ENCODE measurements around the gene PSMB2. TPM values are rescaled to one million over a fixed set of nuclear protein-coding genes. Genes with fewer than 3 reads are reported as not detected.

PSMB2 gene
- total RNA-seq, 1 donor from 2014 or later = 133 TPM

GRCh38 chr1:35568975-35569395 lies 72.3 kb downstream of the PSMB2 start:
- intact Hi-C loops (cut with micrococcal nuclease) = loop anchor here (1.0 kb wide), 3 partner anchors 146 to 205 kb away; no protein-coding TSS in a partner anchor
- peaks cover 21% of the 10 kb centered on the region for H3K27me3 Mint-ChIP-seq
- H3K27ac Mint-ChIP-seq = no peak overlapping the region
- H3K36me3 Mint-ChIP-seq (ENCODE audit: low read depth) = peaks cover 11% of the 10 kb centered on the region
- no peak overlapping the region for H3K4me3 Mint-ChIP-seq
- peak; percentile 90 for DNase-seq
- H3K9me3 Mint-ChIP-seq = no peaks in the 10 kb centered on the region
- H3K4me1 Mint-ChIP-seq = peaks cover 8% of the 10 kb centered on the region

DNA sequence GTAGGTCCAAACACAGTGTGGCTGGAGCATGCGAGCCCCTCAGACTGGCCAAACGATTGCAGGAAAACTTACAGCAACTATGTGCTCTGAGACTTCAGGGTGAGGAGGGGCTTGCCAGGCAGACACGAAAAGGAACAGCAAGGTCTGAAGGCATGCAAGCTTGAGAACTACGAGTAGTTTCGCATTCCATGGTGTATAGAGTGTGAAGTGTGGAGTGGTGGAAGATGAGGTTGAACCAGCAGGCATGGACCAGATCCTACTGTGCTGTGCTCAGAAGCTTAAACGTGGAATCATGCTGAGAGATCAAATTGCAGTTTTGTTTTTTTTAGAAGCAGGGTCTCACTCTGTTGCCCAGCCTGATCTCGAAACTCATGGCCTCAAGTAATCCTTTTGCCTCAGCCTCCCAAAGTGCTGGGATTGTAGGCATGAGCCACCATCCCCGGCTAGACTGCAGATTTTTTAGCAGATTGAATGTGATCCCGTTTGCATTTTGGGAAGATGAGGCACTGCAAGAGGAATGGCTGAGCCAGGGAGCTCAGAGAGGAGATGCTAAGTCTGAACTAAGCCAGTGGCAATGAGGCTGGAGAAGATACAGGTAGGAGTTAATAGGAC lies 73.3 kb downstream of the PSMB2 start:
- Mint-ChIP-seq H3K4me1 (peaks cover 9% of the 10 kb centered on the region), H3K27me3 (peaks cover 21% of the 10 kb centered on the region), H3K4me3 (no peak overlapping the region), H3K36me3 (ENCODE audit: low read depth) (peaks cover 13% of the 10 kb centered on the region), H3K9me3 (no peaks in the 10 kb centered on the region), H3K27ac (no peak overlapping the region)
- intact Hi-C loops (cut with micrococcal nuclease) = no loop called here
- no peak for DNase-seq

GRCh38 chr1:35565742-35566133 lies 75.6 kb downstream of the PSMB2 start:
- Mint-ChIP-seq H3K4me3 (no peak overlapping the region), H3K27ac (no peak overlapping the region), H3K27me3 (peaks cover 4% of the 10 kb centered on the region), H3K9me3 (no peaks in the 10 kb centered on the region), H3K4me1 (peaks cover 21% of the 10 kb centered on the region), H3K36me3 (ENCODE audit: low read depth) (peaks cover 22% of the 10 kb centered on the region)
- intact Hi-C loops (cut with micrococcal nuclease) = no loop called here
- DNase-seq = no peak

DNA sequence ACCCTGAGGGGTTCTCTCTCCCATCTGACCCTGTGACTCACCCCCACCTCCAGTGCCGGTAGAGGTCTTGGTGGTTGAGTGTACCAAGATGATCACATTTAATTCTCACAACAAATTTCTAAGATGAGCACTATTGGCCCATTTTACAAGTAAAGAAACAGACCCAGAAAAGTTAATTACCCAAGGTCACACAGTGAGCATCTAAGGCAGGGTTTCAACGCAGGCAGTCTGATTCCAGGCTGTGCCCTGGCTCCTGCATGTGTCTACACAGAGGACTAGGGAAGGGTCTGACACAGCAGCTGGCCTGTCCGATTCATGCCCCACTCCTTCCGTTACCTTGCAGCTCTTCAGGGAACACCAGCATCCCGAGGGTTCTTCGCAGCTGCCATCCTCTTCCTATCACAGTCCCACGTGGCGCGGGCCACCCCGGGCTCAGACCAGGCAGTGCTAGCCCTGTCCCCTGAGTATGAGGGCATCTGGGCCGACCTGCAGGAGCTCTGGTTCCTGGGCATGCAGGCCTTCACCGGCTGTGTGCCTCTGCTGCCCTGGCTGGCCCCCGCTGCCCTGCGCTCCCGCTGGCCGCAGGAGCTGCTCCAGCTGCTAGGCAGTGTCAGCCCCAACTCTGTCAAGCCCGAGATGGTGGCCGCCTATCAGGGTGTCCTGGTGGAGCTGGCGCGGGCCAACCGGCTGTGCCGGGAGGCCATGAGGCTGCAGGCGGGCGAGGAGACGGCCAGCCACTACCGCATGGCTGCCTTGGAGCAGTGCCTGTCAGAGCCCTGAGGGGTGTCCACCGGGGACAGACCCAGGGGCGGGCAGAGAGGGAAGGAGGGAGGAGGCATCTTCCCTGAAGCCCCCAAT lies 76.2 kb downstream of the PSMB2 start:
- DNase-seq = no peak
- H3K27ac Mint-ChIP-seq = peak overlapping the region; percentile 48
- peaks cover 22% of the 10 kb centered on the region for H3K36me3 Mint-ChIP-seq (ENCODE audit: low read depth)

GRCh38 chr1:35564037-35564883 lies 77.1 kb downstream of the PSMB2 start:
- H3K4me1 Mint-ChIP-seq = peaks cover 27% of the 10 kb centered on the region
- intact Hi-C loops (cut with micrococcal nuclease) = loop anchor here (1.0 kb wide), 1 partner anchor 113 kb away; no protein-coding TSS in a partner anchor
- DNase-seq = peak; percentile 94
- H3K4me3 Mint-ChIP-seq = no peak overlapping the region
- H3K9me3 Mint-ChIP-seq = no peaks in the 10 kb centered on the region
- H3K27ac Mint-ChIP-seq = peak overlapping the region; percentile 48
- no peaks in the 10 kb centered on the region for H3K27me3 Mint-ChIP-seq
- H3K36me3 Mint-ChIP-seq (ENCODE audit: low read depth) = peaks cover 25% of the 10 kb centered on the region

More for the DNA sequence above, 76.2 kb downstream of the PSMB2 start:
- H3K4me3 Mint-ChIP-seq = no peak overlapping the region
- H3K4me1 Mint-ChIP-seq = peaks cover 21% of the 10 kb centered on the region
- no peaks in the 10 kb centered on the region for H3K9me3 Mint-ChIP-seq
- H3K27me3 Mint-ChIP-seq = no peaks in the 10 kb centered on the region
- intact Hi-C loops (cut with micrococcal nuclease) = loop anchor here (1.0 kb wide), 1 partner anchor 114 kb away; no protein-coding TSS in a partner anchor

DNA sequence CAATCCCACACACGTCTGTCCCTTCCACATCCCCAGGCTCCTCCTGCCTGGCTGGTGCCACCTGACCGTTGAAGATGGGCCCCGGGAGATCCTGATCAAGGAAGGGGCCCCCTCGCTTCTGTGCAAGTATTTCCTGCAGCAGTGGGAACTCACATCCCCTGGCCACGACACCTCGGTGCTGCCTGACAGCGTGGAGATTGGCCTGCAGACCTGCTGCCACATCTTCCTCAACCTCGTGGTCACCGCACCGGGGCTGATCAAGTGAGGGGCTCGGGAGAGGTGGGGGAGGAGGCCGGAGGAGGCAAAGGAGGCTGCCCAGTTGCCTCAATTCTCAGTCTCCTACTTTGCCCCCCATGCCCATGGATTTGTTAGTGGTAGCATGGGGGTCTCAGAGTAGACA lies 78.2 kb downstream of the PSMB2 start:
- H3K36me3 Mint-ChIP-seq (ENCODE audit: low read depth) = peaks cover 25% of the 10 kb centered on the region
- no peaks in the 10 kb centered on the region for H3K27me3 Mint-ChIP-seq
- no peak overlapping the region for H3K27ac Mint-ChIP-seq
- intact Hi-C loops (cut with micrococcal nuclease) = no loop called here
- peaks cover 33% of the 10 kb centered on the region for H3K4me1 Mint-ChIP-seq
- DNase-seq = no peak
- H3K4me3 Mint-ChIP-seq = no peak overlapping the region
- no peaks in the 10 kb centered on the region for H3K9me3 Mint-ChIP-seq

GRCh38 chr1:35561972-35562680 lies 79.2 kb downstream of the PSMB2 start:
- intact Hi-C loops (cut with micrococcal nuclease) = no loop called here
- Mint-ChIP-seq H3K9me3 (no peaks in the 10 kb centered on the region), H3K4me1 (peaks cover 36% of the 10 kb centered on the region), H3K4me3 (no peak overlapping the region), H3K27ac (no peak overlapping the region), H3K36me3 (ENCODE audit: low read depth) (peaks cover 25% of the 10 kb centered on the region), H3K27me3 (no peaks in the 10 kb centered on the region)
- DNase-seq = no peak

DNA sequence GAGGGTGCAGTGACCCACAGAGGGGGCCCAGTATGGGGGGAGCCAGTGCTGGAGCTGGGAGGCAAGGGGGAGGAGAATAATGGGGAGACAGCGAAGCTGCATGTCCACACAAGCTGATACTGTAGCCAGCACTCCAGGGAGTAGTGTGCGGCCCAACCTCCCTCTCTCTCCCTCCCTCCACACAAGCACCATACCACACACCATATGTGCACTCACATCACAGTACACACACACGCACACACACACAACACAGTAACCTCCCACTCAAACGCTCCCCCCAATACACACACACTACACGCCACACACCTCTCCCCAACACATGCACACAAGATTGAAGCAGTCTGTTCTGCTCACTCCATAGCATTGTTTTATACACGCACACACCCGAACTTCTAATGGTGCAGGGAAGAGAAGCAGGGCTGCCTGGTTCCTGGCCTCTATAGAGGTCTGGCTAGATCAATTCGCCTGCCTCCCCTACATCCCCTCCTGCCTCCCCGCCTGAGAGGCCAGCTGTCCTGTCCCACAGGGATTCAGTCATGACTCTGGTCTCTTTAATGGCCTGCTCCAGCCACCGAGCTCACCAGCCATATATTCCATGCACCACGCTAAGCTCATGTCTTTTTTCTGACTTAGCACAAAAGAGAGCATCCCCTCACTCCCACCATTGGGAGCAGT lies 79.9 kb downstream of the PSMB2 start:
- peaks cover 21% of the 10 kb centered on the region for H3K36me3 Mint-ChIP-seq (ENCODE audit: low read depth)

GRCh38 chr1:35560256-35561225 lies 80.8 kb downstream of the PSMB2 start:
- Mint-ChIP-seq H3K27ac (no peak overlapping the region), H3K4me1 (peaks cover 48% of the 10 kb centered on the region), H3K36me3 (ENCODE audit: low read depth) (peaks cover 23% of the 10 kb centered on the region), H3K27me3 (no peaks in the 10 kb centered on the region), H3K4me3 (no peak overlapping the region), H3K9me3 (no peaks in the 10 kb centered on the region)
- no peak for DNase-seq
- intact Hi-C loops (cut with micrococcal nuclease) = no loop called here

More for the DNA sequence above, 79.9 kb downstream of the PSMB2 start:
- intact Hi-C loops (cut with micrococcal nuclease) = no loop called here
- peaks cover 39% of the 10 kb centered on the region for H3K4me1 Mint-ChIP-seq
- H3K9me3 Mint-ChIP-seq = no peaks in the 10 kb centered on the region
- H3K27me3 Mint-ChIP-seq = no peaks in the 10 kb centered on the region
- no peak overlapping the region for H3K27ac Mint-ChIP-seq
- H3K4me3 Mint-ChIP-seq = no peak overlapping the region
- DNase-seq = no peak

GRCh38 chr1:35559317-35559944 lies 81.9 kb downstream of the PSMB2 start:
- H3K4me1 Mint-ChIP-seq = peaks cover 53% of the 10 kb centered on the region
- DNase-seq = no peak

DNA sequence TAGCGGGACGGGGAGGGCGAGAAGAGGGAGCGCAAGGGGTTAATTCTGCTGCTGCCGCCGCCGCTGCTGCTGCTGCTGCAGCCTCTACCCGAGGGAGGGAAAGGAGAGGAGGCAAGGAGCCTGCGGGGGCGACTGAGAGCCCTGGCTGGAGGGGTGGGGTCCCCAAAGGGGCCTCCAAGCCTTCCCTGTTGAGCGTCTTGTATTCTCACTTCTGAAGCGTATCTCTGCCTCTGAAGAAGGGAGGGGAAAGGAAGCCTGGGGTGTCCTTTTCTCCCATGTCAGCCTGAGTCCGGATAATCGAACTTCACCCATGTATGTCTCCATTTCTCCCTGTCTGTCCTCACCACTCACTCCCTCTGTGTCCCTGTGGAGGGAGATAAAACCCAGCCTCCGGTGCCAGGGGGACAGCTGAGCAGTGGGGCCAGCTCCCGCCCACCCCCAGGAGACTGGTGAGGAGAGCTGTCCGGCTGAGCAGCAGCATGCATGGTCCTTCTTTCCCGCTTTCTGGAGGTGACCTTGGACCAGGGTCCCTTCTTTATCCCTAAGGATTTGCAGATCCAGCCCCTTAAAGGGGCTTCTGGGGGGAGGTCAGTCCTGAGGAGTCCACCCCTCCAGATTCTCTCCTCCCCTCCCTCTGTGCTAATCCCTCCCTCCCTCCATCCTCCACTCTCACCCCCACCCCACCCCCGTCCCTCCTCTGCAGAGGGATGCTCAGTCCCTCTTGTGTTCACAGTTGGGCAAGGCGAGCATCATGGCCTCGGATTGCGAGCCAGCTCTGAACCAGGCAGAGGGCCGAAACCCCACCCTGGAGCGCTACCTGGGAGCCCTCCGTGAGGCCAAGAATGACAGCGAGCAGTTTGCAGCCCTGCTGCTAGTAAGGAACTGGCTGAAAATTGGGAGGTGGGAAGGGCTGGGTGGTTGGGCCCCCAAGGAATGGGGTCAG lies 82.7 kb downstream of the PSMB2 start:
- Mint-ChIP-seq H3K4me3 (peak overlapping the region; percentile 98), H3K36me3 (ENCODE audit: low read depth) (peaks cover 22% of the 10 kb centered on the region), H3K27ac (peak overlapping the region; percentile 98), H3K27me3 (no peaks in the 10 kb centered on the region), H3K9me3 (no peaks in the 10 kb centered on the region), H3K4me1 (peaks cover 50% of the 10 kb centered on the region)
- intact Hi-C loops (cut with micrococcal nuclease) = loop anchor here (5.0 to 10.0 kb wide), 2 partner anchors 291 to 694 kb away; partner anchors contain the start of gene ZMYM4
- peak; percentile 73 for DNase-seq

More at GRCh38 chr1:35559317-35559944, 81.9 kb downstream of the PSMB2 start:
- Mint-ChIP-seq H3K4me3 (peak overlapping the region; percentile 98), H3K36me3 (ENCODE audit: low read depth) (peaks cover 23% of the 10 kb centered on the region), H3K27ac (peak overlapping the region; percentile 59), H3K9me3 (no peaks in the 10 kb centered on the region), H3K27me3 (no peaks in the 10 kb centered on the region)
- intact Hi-C loops (cut with micrococcal nuclease) = loop anchor here (5.0 to 10.0 kb wide), 2 partner anchors 292 to 695 kb away; partner anchors contain the start of gene ZMYM4
